GM21367 (cell line): ENCODE measurements around the gene FA2H.
"Not testable (repeated sequence)": the region's sequence is repeated elsewhere in the genome, so short reads cannot be mapped to it uniquely, and the experiment has no call there.

Experiments used
- ATAC-seq: cut with Tn5 transposase; IDR thresholded peaks from one replicate; pipeline ENCODE4 v1.9.1; 2021; ENCODE audit not compliant: unreplicated experiment

FA2H gene

DNA sequence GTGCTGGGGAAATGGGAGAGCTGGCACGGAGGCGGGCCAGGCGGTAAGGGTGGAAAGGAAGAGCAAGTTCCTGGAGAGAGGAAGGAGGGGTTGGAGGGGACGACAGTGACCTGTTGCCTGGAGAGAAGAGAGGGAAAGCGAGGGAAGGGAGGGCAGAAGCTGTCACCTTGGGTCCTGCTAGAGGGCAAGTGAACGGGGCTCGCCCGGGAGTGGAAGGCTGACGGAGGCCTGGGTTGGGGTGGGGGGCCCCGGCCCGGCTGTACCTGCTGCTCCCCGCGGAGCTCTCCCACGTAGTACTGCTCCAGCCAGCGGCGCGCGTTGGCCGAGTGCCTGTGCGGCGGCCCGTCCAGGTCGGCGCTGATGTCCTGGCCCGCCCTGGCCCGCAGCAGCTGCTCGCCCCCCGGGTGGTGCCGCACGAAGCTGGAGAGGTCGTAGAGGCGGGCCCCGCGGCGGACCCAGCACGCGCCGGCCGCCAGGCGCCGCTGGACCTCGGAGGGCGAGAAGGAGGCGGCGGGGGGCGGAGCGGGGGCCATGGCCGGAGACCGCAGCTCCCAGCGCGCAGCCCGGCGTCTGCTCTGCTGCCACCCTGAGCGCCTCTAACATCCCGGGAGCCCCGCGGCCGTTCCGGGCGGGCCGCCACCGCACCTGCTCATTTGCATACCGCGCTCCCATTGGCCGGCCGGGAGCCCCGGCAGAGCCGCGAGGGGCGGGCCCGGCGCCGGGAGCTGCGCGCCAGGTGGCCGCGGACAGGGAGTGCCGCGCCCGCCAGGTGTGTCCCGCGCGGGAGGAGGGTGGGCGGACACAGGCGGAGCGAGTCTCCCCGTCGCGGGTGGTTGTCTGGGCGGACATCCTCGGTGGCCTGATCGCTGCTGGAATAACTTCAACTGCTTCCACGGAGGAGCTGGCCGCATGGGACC lies at the start of gene FA2H:
TSS of gene FA2H (minus strand) at position 598 of the 917 bp plus-strand sequence. CDS start at position 533, 65 bp downstream.
- ATAC-seq, result peak; percentile 76

DNA sequence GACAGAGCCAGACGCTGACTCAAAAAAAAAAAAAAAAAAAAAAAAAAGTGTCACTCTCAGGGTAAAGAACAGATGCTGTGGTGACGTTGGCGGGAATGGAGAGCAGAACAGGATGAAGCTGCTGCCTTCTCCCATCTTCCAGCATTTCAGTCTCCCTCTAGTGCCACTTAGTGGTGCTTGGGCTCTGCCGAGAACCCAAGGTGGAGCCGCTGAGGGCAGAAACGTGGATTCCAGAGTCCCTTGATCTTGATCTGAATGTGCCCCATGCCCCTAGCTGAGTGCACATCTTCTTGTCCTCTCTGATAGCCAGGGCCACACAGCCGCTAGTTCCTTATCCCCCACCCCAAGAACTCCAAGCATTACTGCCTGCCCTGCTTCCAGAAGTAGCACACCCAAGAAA lies 43.2 kb upstream of the FA2H start:
- ATAC-seq, result no peak

DNA sequence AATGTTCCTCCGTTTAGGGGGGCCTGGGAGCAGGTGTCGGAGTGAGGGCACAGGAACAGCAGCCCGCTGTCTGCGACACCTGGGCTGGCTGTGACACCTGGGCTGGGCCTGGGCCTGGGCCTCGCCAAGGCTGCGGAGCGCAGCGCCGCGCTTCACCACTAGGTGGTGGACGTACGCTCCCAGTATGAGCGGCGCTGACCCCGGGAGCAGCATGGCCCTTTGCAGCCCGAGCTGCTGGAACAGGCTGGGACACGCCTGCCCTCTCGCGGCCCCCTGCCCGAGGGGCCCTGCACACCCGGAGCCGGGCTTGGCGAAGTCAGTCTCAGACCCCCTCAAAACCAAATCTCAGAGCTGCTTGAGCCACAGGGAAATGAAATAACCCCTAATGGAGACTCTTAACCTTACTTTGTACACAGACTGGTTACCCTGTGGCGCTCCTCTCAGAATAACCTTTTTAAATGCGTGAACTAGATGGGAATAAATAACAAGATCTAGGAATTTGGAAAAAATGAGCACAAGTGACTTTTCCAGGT lies 38.6 kb upstream of the FA2H start:
- peak; percentile 97 for ATAC-seq

GRCh38 chr16:74811911-74812310 lies 37.3 kb upstream of the FA2H start:
- ATAC-seq, result no peak

DNA sequence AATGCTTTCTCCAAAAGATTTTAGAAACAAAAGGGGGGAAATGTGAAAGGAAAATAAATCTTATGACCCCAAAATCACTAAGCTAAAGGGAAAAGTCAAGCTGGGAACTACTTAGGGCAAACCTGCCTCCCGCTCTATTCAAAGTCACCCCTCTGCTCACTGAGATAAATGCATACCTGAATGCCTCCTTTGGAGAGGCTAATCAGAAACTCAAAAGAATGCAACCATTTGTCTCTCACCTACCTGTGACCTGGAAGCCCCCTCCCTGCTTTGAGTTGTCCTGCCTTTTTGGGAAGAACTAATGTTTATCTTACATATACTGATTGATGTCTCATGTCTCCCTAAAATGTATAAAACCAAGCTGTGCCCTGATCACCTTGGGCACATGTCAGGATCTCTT lies 36.6 kb upstream of the FA2H start:
- not testable (repeated sequence) for ATAC-seq

DNA sequence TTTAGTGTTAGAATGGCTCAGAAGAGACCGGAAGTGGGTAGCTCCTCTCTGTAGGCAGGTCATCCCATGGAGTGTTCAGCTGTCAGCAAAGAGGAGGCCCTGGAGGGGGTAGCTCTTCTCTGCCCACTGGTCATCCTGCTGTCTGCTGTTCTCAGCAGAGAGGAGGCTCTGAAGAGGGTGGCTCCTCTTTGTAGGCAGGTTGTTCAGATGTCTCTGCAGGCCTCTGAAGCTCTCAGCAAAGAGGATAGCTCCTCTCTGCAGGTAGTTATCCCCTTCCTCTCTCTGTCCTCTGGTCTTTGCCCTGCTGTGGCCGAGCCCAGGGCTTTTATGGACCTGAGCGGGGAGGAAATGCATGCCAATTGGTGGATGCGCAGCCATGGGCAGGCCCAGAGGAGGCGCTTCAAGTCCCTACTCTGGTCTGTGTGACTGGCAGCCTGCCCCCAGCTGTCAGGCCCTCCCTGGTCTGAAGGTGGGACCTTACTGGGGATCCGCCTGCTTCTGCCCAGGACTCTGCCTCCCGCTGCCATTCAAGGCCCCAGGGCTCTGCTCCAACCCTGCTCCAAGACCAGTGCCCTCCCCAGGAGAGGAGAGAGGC lies 32.5 kb upstream of the FA2H start:
- no peak for ATAC-seq

DNA sequence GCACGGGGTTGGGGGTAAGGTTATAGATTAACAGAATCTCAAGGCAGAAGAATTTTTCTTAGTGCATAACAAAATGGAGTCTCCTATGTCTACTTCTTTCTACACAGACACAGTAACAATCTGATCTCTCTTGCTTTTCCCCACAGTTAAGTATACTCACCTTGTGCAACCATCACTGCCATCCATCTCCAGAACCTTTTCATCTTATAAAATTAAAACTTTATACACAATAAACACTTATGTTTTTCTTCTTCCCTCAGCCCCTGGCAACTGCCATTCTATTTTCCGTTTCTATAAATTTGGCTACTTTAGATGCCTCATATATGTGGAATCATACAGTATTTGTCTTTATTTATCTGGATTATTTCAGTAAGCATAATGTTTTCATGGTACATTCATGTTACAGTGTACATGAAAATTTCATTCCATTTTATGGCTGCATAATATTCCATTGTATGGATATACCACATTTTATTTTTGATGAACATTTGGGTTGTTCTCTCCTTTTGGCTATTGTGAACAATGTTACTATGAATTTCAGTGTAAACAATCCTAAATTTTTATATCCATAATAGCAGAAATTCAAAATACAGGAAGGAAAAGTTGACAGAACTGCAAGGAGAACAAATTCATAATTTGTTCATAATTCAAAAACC lies 25.7 kb upstream of the FA2H start:
- ATAC-seq, result no peak

DNA sequence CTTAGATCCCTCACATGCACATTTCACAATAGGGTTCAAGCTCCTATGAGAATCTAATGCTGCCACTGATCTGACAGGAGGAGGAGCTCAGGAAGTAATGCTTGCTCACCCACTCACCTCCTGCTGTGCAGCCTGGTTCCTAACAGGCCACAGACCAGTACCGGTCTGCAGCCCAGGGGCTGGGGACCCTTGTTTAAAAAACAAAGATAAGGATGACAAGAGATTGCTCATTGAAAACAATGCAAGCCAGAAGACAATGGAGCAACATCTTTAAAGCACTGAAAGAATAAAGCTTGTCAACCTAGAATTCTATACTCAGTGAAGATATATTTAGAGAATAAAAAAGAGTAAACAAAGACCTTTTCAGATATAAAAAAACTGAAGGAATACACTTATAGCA lies 22.8 kb upstream of the FA2H start:
- ATAC-seq, result no peak

DNA sequence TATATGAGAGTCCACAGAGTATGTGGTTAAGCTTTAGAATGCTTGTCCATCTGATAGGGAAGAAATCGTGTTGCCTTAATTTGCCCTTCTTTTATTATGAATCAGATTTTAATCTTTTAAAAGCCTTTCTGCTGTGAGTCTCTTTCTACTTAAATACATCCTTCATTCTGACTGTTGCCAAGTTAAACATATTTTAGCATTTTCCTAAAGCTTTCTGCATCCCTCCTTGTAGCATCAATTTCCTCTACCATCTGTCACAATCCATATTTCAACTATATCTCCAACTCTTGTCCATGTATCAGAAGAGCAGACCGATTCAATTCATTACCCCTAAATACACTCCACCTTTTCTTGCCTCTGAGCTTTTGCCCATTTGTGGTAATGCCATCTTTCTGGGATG lies 20.5 kb upstream of the FA2H start:
- ATAC-seq, result no peak

GRCh38 chr16:74794668-74795067 lies 20.0 kb upstream of the FA2H start:
- ATAC-seq, result no peak

DNA sequence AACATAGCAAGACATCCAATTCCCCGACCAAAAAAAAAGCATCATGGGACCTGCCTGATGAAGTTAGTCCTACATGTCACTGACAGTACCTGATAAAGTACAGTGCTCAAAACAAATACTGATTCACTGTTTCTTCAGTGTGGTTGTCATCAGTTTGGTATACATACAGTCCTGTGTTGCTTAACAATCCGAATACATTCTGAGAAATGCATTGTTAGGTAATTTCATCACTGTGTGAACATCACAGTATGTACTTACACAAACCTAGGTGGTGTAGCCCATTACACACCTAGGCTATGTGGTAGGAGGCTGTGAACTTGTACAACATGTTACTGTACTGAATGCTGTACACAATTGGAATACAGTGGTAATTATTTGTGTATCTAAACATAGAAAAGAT lies 19.0 kb upstream of the FA2H start:
- no peak for ATAC-seq

GRCh38 chr16:74792225-74792624 lies 17.6 kb upstream of the FA2H start:
- ATAC-seq, result no peak

GRCh38 chr16:74791749-74792148 lies 17.1 kb upstream of the FA2H start:
- ATAC-seq, result not testable (repeated sequence)

DNA sequence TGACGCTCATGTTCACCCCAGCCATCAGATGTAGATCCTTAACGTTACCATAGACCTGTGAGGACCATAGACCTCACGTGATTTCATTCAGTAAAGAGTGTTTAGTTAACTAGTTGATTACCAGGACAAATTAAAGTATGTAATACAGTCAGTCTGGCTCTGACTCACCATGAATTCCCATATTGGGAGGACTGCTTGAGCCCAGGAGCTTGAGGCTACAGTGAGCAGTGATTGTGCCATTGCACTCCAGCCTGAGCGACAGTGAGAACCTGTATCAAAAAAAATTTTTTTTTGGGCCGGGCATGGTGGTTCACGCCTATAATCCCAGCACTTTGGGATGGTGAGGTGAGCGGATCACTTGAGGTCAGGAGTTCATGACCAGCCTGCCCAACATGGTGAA lies 13.5 kb upstream of the FA2H start:
- no peak for ATAC-seq

- no peak for ATAC-seq
Measured at GRCh38 chr16:74785031-74785430, 10.4 kb upstream of the FA2H start.

DNA sequence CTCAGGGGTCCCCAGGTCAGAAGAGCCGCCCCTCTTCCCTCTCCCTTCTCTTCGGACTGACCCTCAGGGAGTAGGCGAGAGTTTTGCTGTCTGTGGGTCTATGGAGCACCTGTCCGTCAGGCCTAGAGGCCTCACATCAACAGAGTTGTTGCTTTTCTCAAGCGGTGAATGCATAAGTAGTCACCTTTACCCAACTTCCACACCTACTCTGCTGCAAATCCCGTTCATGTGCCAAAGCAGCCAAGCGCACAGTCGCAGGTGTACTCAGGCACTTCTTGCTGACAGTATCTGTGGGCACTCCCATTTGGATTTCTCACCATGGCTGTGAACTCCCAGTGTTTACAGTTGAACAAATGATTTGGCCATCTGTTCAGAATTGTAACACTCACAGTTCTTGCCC lies 4.0 kb upstream of the FA2H start:
- no peak for ATAC-seq

DNA sequence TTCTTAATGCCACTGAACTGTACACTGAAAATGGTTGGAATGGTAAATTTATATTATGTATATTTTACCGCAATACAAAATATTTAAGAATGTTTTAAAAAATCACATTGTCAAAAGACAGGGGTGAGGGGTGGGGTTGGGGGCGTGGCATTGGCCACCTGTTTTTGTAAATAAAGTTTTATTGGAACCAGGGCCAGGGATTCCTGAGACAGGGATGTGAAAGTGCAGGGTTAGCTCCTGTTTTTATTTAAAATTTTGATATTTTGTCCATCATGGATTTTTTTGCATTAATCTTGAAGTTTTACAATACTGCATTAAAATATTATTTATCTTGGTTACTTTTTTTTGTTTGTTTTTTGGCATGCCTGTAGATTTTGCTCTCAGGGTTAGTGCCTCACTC lies 2.3 kb upstream of the FA2H start:
- ATAC-seq, result no peak

GRCh38 chr16:74775255-74775654 lies 635 bp upstream of the FA2H start:
- no peak for ATAC-seq

GRCh38 chr16:74773446-74774222 lies 986 bp downstream of the FA2H start:
- ATAC-seq, result no peak

DNA sequence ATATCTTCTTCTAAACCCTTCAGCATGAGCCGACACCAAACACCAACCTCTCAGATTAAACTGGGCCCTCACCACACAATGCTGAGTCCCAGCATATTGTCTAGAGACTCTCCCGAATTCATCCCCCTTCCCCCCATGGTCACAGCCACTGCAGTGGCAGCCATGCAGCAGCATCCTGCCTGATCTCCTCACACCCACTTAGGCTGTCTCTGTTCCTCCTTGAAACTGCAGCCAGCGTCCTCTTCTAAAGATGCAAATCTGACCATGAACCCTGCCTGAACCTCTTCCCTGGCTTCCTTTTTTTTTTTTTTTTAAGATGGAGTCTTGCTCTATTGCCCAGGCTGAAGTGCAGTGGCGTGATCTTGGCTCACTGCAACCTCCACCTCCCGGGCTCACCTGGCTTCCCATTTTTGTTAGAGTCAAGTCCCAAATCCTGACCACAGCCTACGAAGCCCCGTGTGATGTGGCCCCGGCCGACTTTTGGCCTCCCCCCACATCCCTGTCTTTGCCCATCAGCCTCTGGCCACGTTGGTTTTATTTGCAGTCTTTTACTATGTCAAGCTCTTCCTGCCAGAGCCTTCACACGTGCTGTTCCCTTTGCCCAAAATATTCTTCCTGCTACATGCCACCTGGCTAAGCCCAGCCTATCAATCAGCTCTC lies 2.8 kb downstream of the FA2H start:
- peak; percentile 83 for ATAC-seq
